Gastroesophageal sphincter (tissue), 4 donors: Measurements from ENCODE around the gene KCNJ1. TPM values are rescaled to one million over a fixed set of nuclear protein-coding genes. Genes with fewer than 3 reads are reported as not detected.

ENCODE experiments used
- ATAC-seq: fragments of 150-250 bp; one replicate; pipeline ENCODE4 v1.9.1; 2016; ENCODE audit warnings: mild to moderate bottlenecking, moderate library complexity
- H3K27ac ChIP-seq, 4 donors: fragments of 200-600 bp; sonication (generic) in 3 of 4; 1 replicate in 3 of 4; 2 replicates in 1 of 4; pipeline ENCODE4 v1.5.1; 2016 to 2019
- H3K27me3 ChIP-seq: fragments of 200-600 bp; sonication (generic); one replicate; pipeline ENCODE4 v1.5.1; 2019
- H3K36me3 ChIP-seq, 2 donors: fragments of 200-600 bp; sonication (generic); one replicate each; pipeline ENCODE4 v1.5.1; 2019; ENCODE audit warnings: control low read depth in 1 of 2
- H3K4me1 ChIP-seq, 3 donors: fragments of 200-600 bp; sonication (generic); 1 replicate in 2 of 3; 2 replicates in 1 of 3; pipeline ENCODE4 v1.5.1; 2016 to 2019; ENCODE audit warnings: control low read depth in 2 of 3
- H3K4me3 ChIP-seq, 2 donors: fragments of 200-600 bp; sonication (generic); one replicate each; pipeline ENCODE4 v1.5.1; 2019; ENCODE audit warnings: mild to moderate bottlenecking in 1 of 2, moderate library complexity in 1 of 2
- H3K9me3 ChIP-seq, 3 donors: fragments of 200-600 bp; sonication (generic); one replicate each; pipeline ENCODE4 v1.5.1; 2017 to 2019; ENCODE audit warnings: control low read depth in 2 of 3
- CTCF ChIP-seq, 4 experiments: fragments of 200-600 bp in 2 of 4; fragments of 450-650 bp in 2 of 4; sonication (generic) in 1 of 4; IDR thresholded peaks; one replicate each; pipeline ENCODE4 v1.5.1; 2017 to 2019; ENCODE audit warnings: antibody characterized with exemption in 4 of 4, mild to moderate bottlenecking in 2 of 4, moderate library complexity in 2 of 4
- EP300 ChIP-seq: sonication (generic); formaldehyde crosslinking; IDR thresholded peaks from one replicate; pipeline ENCODE4 v1.6.1; 2017; ENCODE audit warnings: antibody characterized with exemption, mild to moderate bottlenecking
- POLR2A ChIP-seq, 2 donors: fragments of 450-650 bp; IDR thresholded peaks; one replicate each; pipeline ENCODE4 v1.6.1; 2017; ENCODE audit warnings: antibody characterized with exemption in 2 of 2, mild to moderate bottlenecking in 2 of 2, moderate library complexity in 1 of 2
- POLR2AphosphoS5 ChIP-seq: sonication (generic); formaldehyde crosslinking; IDR thresholded peaks from one replicate; pipeline ENCODE4 v1.6.1; 2017; ENCODE audit warnings: antibody characterized with exemption
- WGBS, 2 donors: methylation state at CpG; one replicate each; pipeline ENCODE4 v1.1.5; 2018; ENCODE audit warnings: low coverage in 1 of 2; 5-methylcytosine and 5-hydroxymethylcytosine counted together
- total RNA-seq, 4 donors: library from RNA; depleted of rRNA; stranded (reverse); fragments of >200 nt; gene quantifications; one replicate each; pipeline ENCODE4 v1.1.0, GENCODE V29; 2016

KCNJ1 gene
- total RNA-seq, 4 donors from 2014 or later: 0.27 TPM; not detected in 3

GRCh38 chr11:128810784-128811514, 56.1 kb downstream of the KCNJ1 start:
- no peaks in the 10 kb centered on the region for H3K9me3 ChIP-seq
- no peaks in the 10 kb centered on the region for H3K4me1 ChIP-seq
- H3K4me3 ChIP-seq: no peak overlapping the region
- H3K27me3 ChIP-seq: no peaks in the 10 kb centered on the region
- H3K36me3 ChIP-seq: peaks cover 0 to 19% of the 10 kb centered on the region in 2 donors
- no peak for ATAC-seq
- TF ChIP-seq POLR2A (IDR thresholded peaks at IDR 0.05): no peak
- no peak for TF ChIP-seq POLR2AphosphoS5
- no peak for TF ChIP-seq EP300
- no peak for TF ChIP-seq CTCF (IDR thresholded peaks at IDR 0.05)
- no peak overlapping the region for H3K27ac ChIP-seq
- WGBS, 2 donors: 53 to 80% methylated on average over 5 to 8 of the region's 8 CpGs

GRCh38 chr11:128809128-128809527, 58.0 kb downstream of the KCNJ1 start:
- TF ChIP-seq EP300 (no peak), POLR2A (IDR thresholded peaks at IDR 0.05) (no peak), POLR2AphosphoS5 (no peak), CTCF (IDR thresholded peaks at IDR 0.05) (no peak)
- Histone ChIP-seq H3K9me3 (no peaks in the 10 kb centered on the region), H3K27me3 (no peaks in the 10 kb centered on the region), H3K27ac (no peak overlapping the region), H3K4me1 (no peaks in the 10 kb centered on the region), H3K4me3 (no peak overlapping the region), H3K36me3 (peaks cover 0 to 19% of the 10 kb centered on the region in 2 donors)
- ATAC-seq: no peak
- WGBS, 2 donors: 73 to 96% methylated on average over 2 to 5 of the region's 6 CpGs

- H3K27ac ChIP-seq: no peak overlapping the region
- no peak for ATAC-seq
- H3K36me3 ChIP-seq: peaks cover 0 to 19% of the 10 kb centered on the region in 2 donors
- no peaks in the 10 kb centered on the region for H3K4me1 ChIP-seq
- H3K27me3 ChIP-seq: no peaks in the 10 kb centered on the region
- TF ChIP-seq POLR2A (IDR thresholded peaks at IDR 0.05) (no peak), CTCF (IDR thresholded peaks at IDR 0.05) (no peak), EP300 (no peak), POLR2AphosphoS5 (no peak)
- H3K4me3 ChIP-seq: no peak overlapping the region
- H3K9me3 ChIP-seq: no peaks in the 10 kb centered on the region
These were observed 59.2 kb downstream of the KCNJ1 start for GRCh38 chr11:128807909-128808308.

- TF ChIP-seq POLR2A (IDR thresholded peaks at IDR 0.05): no peak
- no peak for ATAC-seq
- Histone ChIP-seq H3K36me3 (peaks cover 0 to 19% of the 10 kb centered on the region in 2 donors), H3K27ac (no peak overlapping the region), H3K4me1 (no peaks in the 10 kb centered on the region), H3K27me3 (no peaks in the 10 kb centered on the region), H3K4me3 (no peak overlapping the region), H3K9me3 (no peaks in the 10 kb centered on the region)
- WGBS, 2 donors: 67 to 87% methylated on average over 7 to 8 of the region's 8 CpGs
These were observed 60.4 kb downstream of the KCNJ1 start for GRCh38 chr11:128806506-128807261.

GRCh38 chr11:128804481-128804880, 62.6 kb downstream of the KCNJ1 start:
- Histone ChIP-seq H3K4me1 (no peaks in the 10 kb centered on the region), H3K27me3 (no peaks in the 10 kb centered on the region), H3K4me3 (no peak overlapping the region), H3K27ac (no peak overlapping the region), H3K36me3 (peaks cover 0 to 19% of the 10 kb centered on the region in 2 donors), H3K9me3 (no peaks in the 10 kb centered on the region)
- WGBS, 2 donors: 90% methylated on average over 5 of the region's 5 CpGs; no CpG with 5 or more reads in 1 of the 2 donors
- no peak for ATAC-seq
- TF ChIP-seq POLR2AphosphoS5 (no peak), POLR2A (IDR thresholded peaks at IDR 0.05) (no peak), EP300 (no peak), CTCF (IDR thresholded peaks at IDR 0.05) (no peak)
